ENCODE results near the gene KRT79. TPM values are rescaled to one million over a fixed set of nuclear protein-coding genes. Genes with fewer than 3 reads are reported as not detected.

KRT79 gene
- total RNA-seq, 4 donors from 2014 or later: 0.46 to 2.8 (median 1.7) TPM; not detected in 1

- ATAC-seq (ENCODE audit: low FRiP score) (no peak), DNase-seq (ENCODE audit: low spot score) (no peak)
- TF ChIP-seq CTCF (IDR thresholded peaks at IDR 0.05): no peak
Measured at GRCh38 chr12:52788192-52788875, 45.8 kb downstream of the KRT79 start.

DNA sequence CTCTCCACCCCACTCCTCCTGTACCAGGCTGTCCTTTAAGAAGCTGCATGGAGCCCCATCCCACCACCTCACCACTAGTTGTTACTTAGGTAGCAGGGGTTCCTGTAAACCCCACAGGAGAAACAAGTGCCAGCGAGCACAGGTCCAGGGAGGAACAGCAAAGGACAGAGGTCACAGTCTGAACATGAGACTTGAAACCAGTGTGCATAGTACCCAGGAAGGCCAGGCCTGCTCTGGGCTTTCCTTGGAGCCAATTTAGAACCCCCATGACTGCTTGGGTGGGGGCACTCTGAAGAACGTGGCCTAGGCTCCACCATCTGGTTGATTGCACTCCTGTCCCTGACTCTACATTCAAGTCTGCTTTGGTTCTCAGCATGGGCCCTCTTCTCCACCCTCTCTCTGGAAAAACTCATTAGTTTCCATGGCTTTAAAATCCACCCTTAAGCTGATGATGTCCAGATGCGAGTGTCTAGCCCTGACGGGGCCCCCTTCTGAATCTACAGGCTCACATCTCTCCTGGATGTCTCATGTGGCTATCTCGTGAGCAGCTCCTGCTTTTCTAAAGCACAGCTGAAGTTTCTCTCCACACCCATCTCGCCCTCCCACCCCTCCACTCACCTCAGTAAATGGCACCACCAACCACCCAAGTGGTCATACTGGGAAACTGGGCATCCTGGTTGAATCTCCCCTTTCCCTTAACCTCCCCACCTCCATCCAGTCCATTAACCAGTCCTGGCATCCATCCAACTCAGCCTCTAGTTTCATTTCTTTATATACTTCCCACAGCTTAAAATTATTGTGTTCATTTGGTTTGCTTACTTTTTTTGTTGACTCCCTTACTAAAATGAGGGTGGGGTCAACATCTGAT lies 46.6 kb downstream of the KRT79 start:
- ATAC-seq (ENCODE audit: low FRiP score) (no peak), DNase-seq (ENCODE audit: low spot score) (no peak)
- no peak for TF ChIP-seq CTCF (IDR thresholded peaks at IDR 0.05)

- no peak for ATAC-seq (ENCODE audit: low FRiP score)
- no peak for DNase-seq (ENCODE audit: low spot score)
Measured at GRCh38 chr12:52784909-52785308, 49.2 kb downstream of the KRT79 start.

GRCh38 chr12:52783563-52784316 lies 50.4 kb downstream of the KRT79 start:
- ATAC-seq (ENCODE audit: low FRiP score) (no peak), DNase-seq (ENCODE audit: low spot score) (no peak)
- TF ChIP-seq CTCF (IDR thresholded peaks at IDR 0.05): no peak

More at GRCh38 chr12:52784909-52785308, 49.2 kb downstream of the KRT79 start:
- TF ChIP-seq CTCF (IDR thresholded peaks at IDR 0.05): no peak

GRCh38 chr12:52782502-52782901 lies 51.6 kb downstream of the KRT79 start:
- no peak for DNase-seq (ENCODE audit: low spot score)
- TF ChIP-seq CTCF (IDR thresholded peaks at IDR 0.05): no peak
- ATAC-seq (ENCODE audit: low FRiP score): no peak

DNA sequence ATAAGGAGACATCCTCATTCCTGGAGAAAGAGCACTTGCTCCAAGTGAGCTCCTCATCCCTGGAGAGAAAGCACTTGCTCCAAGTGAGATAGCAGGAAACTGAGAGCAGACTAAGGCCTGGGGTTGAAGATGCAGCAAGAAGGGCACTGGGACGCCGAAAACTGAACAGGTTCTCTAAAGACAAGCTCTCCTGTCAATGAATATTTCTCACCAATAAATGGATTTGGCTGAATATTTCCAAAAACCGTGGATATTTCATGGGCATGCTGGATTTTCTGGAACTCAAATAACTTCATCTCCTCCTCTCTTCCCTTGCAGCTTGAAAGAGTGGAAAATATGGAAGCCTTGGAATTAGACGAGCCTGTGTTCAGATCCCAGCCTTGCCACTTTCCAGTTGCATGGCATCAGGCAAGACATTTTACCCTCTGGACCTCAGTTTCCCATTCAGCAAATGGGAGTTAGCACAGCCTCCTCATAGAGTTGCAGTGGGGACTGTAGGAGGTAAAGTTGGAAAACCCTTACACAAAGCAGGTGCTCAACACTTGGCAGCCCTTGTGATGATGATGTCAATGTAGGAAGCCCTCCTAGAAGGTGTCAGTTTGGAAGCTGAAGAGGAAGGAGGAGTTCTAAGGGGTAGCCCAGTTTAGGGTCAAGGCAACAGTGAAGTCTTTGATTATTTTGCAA lies 52.6 kb downstream of the KRT79 start:
- no peak for TF ChIP-seq CTCF (IDR thresholded peaks at IDR 0.05)

More for the DNA sequence above, 52.6 kb downstream of the KRT79 start:
- ATAC-seq (ENCODE audit: low FRiP score): no peak
- DNase-seq (ENCODE audit: low spot score): no peak

Measured in omental fat pad (tissue), 4 donors.